Retinal pigment epithelial cell (primary cell): ENCODE results near the gene INSL3.

ENCODE experiments used
- DNase-seq: peaks from one replicate; pipeline ENCODE4 v3.0.0-alpha.2; 2010; ENCODE audit warnings: low read depth
- H3K4me3 ChIP-seq: 2 replicates; pipeline ENCODE4 v1.5.1; 2011; ENCODE audit warnings: mild to moderate bottlenecking, low read length, control low read depth, moderate library complexity
- CTCF ChIP-seq: conservative IDR thresholded peaks from 2 replicates; pipeline ENCODE4 v1.5.1; 2011; ENCODE audit warnings: low read depth, low read length, control low read depth, inconsistent platforms

INSL3 gene

GRCh38 chr19:17836530-17836929 is 15.2 kb upstream of the INSL3 start:
- no peak for DNase-seq
- no peak overlapping the region for H3K4me3 ChIP-seq
- TF ChIP-seq CTCF = no peak

GRCh38 chr19:17835182-17836006 is 14.1 kb upstream of the INSL3 start:
- TF ChIP-seq CTCF = no peak
- DNase-seq = no peak
- H3K4me3 ChIP-seq = no peak overlapping the region

- DNase-seq = no peak
- peak; percentile 11 for TF ChIP-seq CTCF
- no peak overlapping the region for H3K4me3 ChIP-seq
Observed at GRCh38 chr19:17834350-17835181, 13.2 kb upstream of the INSL3 start.

GRCh38 chr19:17832443-17833208 is 11.3 kb upstream of the INSL3 start:
- no peak for TF ChIP-seq CTCF
- no peak overlapping the region for H3K4me3 ChIP-seq
- no peak for DNase-seq

- H3K4me3 ChIP-seq = peak overlapping the region; percentile 47
- no peak for DNase-seq
- TF ChIP-seq CTCF = no peak
Observed at GRCh38 chr19:17831419-17831888, 10.1 kb upstream of the INSL3 start.

GRCh38 chr19:17830567-17831418 is 9.5 kb upstream of the INSL3 start:
- DNase-seq = peak; percentile 59
- peak overlapping the region; percentile 56 for H3K4me3 ChIP-seq
- TF ChIP-seq CTCF = no peak
